ENCODE measurements around the gene ANAPC15. TPM values are rescaled to one million over a fixed set of nuclear protein-coding genes. Genes with fewer than 3 reads are reported as not detected.

ANAPC15 gene
- polyA plus RNA-seq, 12 donors, result 31.3 to 61.4 (median 33.5) TPM; not detected in 1

GRCh38 chr11:72132646-72133045 lies 20.2 kb upstream of the ANAPC15 start:
- DNase-seq, result no peak

DNA sequence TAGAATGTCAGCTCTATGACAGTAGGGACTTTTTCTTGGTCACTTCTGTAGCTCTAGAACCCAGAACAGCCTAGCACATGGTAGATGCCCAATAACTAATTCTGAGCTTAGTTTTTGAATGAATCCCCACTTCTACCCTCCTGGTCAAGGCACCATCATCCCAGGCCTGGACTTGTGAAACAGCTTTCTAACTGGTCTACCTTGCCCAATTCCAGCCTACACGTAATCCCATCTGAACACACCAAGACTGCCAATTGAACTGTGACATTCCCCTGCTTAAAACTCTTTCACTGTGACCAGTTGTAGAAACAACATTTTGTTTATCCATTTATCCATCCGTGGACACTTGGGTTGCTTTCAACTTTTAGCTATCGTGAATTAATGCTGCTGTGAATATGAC lies 16.9 kb upstream of the ANAPC15 start:
- no peak for DNase-seq

DNA sequence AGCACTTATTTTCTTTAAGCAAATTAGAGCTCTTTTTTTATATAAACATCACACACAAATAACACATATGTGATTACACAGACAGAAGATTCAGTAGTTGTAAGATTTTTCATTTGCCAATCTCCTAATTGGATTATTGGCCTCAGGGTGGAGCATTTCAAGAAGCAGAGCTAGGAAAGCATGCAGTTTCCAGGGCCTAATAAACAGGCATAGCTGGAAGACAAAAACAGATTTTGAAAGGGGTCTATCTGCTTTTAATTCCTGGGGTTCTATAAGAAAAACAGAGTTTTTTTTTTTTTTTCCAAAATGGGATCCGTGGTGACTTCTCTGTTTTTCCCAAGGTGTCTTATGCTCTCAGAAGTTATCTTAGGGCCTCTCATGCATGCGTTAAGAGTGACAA lies 15.4 kb upstream of the ANAPC15 start:
- DNase-seq, result no peak

- DNase-seq, result no peak
Measured at GRCh38 chr11:72125956-72126355, 13.5 kb upstream of the ANAPC15 start.

- no peak for DNase-seq
Measured at GRCh38 chr11:72124046-72124445, 11.6 kb upstream of the ANAPC15 start.

DNA sequence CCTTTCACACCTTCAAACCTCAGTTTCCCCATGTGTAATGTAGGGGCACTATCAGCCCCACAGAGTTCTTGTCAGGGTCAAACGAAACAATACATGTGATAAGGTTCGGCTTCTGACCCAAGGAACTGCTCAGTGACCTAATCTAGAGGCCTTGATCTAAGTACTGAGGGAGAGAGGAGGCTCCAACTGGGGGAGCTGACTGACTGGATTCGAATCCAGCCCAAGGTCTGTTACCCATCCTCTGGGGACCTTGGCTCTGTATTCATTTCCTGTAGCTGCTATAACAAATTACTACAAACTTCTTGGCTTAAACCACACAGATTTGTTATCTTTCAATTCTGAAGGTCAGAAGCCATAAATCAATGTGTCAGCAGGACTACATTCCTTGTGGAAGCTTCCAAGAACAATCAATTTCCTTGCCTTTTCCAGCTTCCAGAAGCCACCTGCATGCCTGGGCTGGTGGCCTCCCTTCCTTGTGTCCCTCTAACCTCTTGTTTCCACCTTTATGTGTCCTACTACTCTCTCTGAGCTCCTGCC lies 10.7 kb upstream of the ANAPC15 start:
- no peak for DNase-seq

DNA sequence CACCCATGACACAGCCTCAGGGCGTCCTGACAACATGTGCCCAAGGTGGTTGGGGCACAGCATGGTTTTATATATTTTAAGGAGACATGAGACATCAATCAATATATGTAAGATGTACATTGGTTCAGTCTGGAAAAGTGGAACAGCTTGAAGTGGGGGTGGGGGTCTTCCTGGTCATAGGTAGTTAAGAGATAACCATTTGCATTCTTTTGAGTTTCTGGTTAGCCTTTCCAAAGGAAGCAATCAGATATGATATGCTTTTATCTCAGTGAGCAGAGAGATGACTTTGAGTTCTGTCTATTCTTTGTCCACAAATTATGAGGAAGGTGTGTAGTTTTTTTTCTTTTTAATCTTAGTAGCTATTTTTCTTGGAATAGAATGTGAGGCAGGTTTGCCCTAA lies 10.1 kb upstream of the ANAPC15 start:
- no peak for DNase-seq

- DNase-seq, result no peak
Measured at GRCh38 chr11:72120930-72121329, 8.4 kb upstream of the ANAPC15 start.

DNA sequence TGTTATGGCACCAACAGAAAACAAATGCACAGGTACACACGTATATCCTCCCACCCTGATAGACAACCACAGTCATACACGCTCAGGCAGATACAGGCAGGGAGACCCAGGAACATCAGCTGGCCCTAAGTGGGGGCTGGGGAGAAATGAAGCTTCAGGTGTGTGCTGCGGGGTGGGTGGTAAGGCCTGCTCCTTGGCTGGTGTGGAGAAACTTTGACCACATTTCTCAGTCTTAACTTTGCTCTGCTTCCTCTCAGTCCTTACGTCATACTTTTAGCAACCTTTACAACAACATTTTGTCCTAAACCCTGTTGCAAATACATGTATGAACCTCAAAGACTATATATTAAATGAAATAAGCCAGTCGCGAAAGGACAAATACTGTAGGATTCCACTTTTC lies 6.7 kb upstream of the ANAPC15 start:
- DNase-seq, result no peak

DNA sequence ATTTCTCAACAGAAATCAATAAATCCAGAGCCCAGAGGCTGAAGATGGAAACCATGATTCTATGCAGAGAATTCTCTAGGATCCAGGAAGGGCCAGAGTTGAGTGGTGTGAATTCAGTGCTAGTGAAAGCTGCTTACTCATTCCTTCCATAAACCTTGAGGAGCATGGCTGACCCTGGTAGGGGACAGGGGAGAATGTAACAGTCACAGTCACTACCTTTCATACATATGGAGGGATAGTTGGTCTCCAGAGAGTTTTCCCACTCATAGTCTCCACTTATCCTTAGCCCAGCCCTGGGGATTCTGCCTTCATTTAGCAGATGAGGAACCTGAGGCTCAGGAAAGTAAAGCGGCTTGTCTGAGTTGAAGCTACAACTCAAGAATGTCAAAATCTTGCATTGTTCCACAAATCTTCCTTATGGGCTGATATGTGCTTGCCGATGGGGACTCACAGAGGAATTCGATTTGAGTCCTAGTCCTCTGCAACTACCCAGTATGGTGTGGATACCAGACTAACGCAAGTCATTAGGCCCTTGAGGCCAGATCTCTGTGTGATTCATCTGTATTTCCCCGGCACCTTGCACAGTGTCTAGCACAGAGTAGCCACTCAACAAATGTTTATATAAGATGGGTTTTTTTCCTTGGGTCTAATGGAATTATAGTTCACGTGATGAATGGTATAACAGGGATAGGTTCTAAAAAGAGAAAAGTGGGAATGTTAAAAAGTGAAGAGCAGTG lies 3.7 kb upstream of the ANAPC15 start:
- no peak for DNase-seq

- DNase-seq, result no peak
Measured at GRCh38 chr11:72114570-72114969, 2.1 kb upstream of the ANAPC15 start.

GRCh38 chr11:72112978-72113808 lies 698 bp upstream of the ANAPC15 start:
- no peak for DNase-seq

DNA sequence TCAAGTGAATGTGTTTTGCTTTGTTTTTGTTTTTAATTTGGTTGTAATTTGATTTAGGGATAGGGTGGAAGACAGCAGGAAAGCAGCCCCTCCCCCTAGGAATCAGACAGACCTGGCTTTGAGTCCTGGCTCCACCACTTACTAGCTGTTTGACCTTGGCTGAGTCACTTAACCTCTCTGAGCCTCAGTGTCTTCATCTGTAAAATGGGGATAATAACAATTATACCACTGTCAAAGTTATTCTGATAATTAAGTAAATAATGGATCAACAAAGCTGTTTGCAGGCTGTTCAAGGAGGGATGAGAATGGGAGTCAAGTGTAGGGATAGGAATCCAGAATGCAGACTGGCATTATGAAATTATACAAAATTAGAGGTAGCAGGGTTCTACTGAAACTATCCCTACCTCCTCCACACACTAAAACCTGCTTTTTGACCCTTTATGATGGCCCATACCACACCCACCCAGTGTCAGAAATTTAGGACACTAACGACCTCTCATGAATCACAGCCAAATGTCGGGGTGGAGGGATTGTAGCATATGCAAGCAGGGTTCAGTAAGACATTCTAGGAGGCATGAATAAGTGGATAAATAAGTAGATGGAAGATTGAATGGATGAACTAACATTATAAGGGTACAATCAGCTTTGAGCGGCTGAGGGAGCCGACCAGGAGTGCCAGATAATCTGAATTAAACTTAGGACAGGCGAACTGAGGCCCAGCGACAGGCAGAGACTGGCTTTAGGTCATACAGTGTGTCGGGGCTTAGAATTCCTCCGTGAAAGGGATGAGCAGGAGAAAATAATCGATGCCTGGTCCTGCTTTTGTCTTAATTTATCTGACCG lies 974 bp downstream of the ANAPC15 start:
- DNase-seq, result no peak

- DNase-seq, result no peak
Measured at GRCh38 chr11:72105888-72106287, 6.6 kb downstream of the ANAPC15 start, which contains the start of gene TOMT. TOMT (plus strand) TSS chr11:72105924; CDS start chr11:72105952, 28 bp downstream.

DNA sequence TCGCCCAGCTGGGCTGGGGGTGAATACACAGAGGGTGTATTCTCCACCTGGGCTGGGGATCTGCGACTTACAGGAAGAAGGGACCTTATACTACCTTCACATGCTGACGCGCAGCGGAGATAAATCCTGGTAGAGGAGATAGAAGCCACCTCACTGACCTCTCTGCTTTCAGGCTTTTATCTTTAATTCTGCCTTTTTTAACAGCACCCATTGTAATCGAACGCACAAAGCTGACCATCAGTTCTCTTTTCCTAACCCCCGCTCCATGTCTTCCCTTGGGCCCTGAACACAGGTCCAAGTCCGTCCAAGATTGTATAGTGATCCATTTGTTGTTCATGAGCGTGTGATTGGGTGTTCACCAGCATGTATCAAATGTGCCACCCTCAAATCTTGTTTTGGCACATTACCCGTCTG lies 8.7 kb downstream of the ANAPC15 start:
- DNase-seq, result no peak

DNA sequence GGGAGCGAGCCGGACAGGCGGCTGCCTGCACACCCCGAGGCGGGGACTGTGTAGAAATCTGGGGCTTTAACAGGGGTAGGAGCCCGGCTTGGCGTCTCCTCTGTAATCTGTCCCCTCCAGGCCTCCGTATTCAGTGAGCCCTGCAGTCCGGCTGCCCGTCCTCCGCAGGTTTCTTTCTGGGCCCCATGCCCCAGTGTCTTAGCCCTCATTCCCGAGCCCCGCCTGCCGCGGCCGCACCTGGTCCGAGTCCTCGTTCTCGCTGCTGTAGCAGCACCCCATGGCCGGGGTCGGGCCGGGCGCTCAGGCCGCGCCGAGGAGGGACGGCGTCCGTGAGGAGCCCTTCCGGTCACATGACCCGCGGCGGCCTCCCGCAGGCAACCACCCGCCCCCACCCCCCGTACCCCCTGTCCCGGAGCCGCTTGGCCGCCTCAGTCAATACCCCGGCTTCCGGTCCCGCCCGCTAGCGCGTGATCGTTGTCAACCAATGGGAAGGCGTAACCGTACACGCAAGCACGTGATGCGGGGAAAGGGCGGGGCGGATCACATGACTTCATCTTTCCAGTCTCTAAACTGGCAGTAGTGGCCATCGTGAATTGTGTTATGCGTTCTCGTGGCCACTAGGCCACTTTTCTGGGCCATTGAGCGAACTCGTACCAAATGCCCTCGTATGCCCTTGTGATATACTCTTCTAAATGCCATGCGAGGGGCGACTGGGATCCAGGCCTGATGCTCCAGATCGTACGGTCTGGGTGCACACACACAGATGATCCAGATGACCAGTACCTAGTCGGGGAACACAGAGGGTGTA lies 9.3 kb downstream of the ANAPC15 start, which contains the start of gene LAMTOR1:
TSS of gene LAMTOR1 (minus strand) at position 352 of the 808 bp plus-strand sequence. CDS start at position 279, 73 bp downstream.
- DNase-seq, result peak; percentile 99

GRCh38 chr11:72102631-72102945 lies 9.9 kb downstream of the ANAPC15 start:
- no peak for DNase-seq

DNA sequence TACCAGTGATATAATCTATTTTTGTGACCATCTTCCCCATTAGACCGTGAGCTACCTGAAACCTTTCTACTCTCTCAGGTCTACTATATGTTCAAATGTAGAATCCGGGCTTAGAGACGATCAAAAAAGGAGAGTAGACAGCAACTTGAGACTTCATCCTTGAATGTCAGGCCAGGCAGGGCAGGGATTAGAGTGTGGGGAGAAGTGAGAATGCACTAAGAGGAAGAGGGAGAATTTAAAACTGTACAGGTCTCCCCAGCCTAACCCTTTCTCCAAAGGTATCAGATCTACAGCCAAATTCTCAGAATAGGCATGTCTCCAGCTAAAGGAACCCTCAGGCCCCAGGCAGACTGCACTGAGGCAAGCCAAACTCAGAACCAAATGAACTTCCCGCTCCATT lies 10.3 kb downstream of the ANAPC15 start:
- DNase-seq, result no peak

DNA sequence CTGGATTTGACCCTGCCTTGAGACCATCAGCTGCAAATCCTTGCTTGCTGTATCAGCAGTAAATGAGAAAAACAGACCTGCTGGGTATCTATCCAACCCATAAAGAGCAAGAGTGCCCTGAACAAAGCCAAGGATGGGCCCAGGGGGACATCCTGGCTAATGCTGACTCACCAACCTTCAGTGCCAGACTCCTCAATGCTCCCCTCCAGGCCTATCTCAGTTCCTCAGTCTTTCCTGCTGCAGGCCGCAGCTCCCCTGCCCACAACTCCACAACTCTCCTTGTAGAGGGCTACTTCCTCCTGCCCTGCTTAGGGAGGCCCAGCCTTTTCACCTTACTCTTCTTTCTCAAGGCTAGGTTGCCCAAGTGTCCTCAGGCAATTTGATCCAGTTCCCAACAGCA lies 12.0 kb downstream of the ANAPC15 start:
- DNase-seq, result no peak

- no peak for DNase-seq
Measured at GRCh38 chr11:72100009-72100408, 12.5 kb downstream of the ANAPC15 start.

GRCh38 chr11:72098741-72099140 lies 13.8 kb downstream of the ANAPC15 start:
- no peak for DNase-seq
